Adrenal gland (tissue), 12 donors: ENCODE measurements around the gene IGFN1. TPM values are rescaled to one million over a fixed set of nuclear protein-coding genes. Genes with fewer than 3 reads are reported as not detected.

Experiments
- DNase-seq, 7 donors: peaks; one replicate each; pipeline ENCODE4 v3.0.0-alpha.2; 2019 to 2020
- H3K27ac ChIP-seq, 5 donors: fragments of 200-600 bp; sonication (generic) in 4 of 5; 1 replicate in 3 of 5; 2 replicates in 2 of 5; pipeline versions ENCODE4 v1.5.1 to v1.8.0; 2016 to 2020; ENCODE audit warnings: mild to moderate bottlenecking in 1 of 5
- H3K27me3 ChIP-seq: fragments of 200-600 bp; 2 replicates; pipeline ENCODE4 v1.8.0; 2021
- H3K36me3 ChIP-seq, 2 donors: fragments of 200-600 bp; replicated peaks in 1 of 2; 1 replicate in 1 of 2; 2 replicates in 1 of 2; pipeline versions ENCODE4 v1.5.1 to v1.8.0; 2018 to 2022
- H3K4me1 ChIP-seq, 2 donors: fragments of 200-600 bp; replicated peaks in 1 of 2; 1 replicate in 1 of 2; 2 replicates in 1 of 2; pipeline versions ENCODE4 v1.5.1 to v1.8.0; 2018 to 2021
- H3K4me3 ChIP-seq, 4 donors: fragments of 200-600 bp; sonication (generic) in 3 of 4; one replicate each; pipeline ENCODE4 v1.5.1; 2016 to 2018
- H3K9me3 ChIP-seq, 3 donors: fragments of 200-600 bp; sonication (generic) in 1 of 3; replicated peaks in 1 of 3; 1 replicate in 2 of 3; 2 replicates in 1 of 3; pipeline versions ENCODE4 v1.5.1 to v1.8.0; 2016 to 2021
- CTCF ChIP-seq, 6 experiments: fragments of 450-650 bp in 4 of 6; fragments of 200-600 bp in 2 of 6; sonication (generic) in 1 of 6; IDR thresholded peaks; 1 replicate in 5 of 6; 2 replicates in 1 of 6; pipeline versions ENCODE4 v1.5.1 to v1.8.0; 2016 to 2021; ENCODE audit warnings: antibody characterized with exemption in 6 of 6, mild to moderate bottlenecking in 2 of 6, moderate library complexity in 1 of 6
- POLR2A ChIP-seq, 2 donors: fragments of 450-650 bp; IDR thresholded peaks; one replicate each; pipeline ENCODE4 v1.6.1; 2017; ENCODE audit warnings: antibody characterized with exemption in 2 of 2, mild to moderate bottlenecking in 2 of 2, moderate library complexity in 1 of 2
- WGBS, 4 donors: extraction: QIAGEN DNeasy Blood & Tissue Kit in 2 of 4; methylation state at CpG; one replicate each; pipeline versions ENCODE4 v1.1.5 to v1.1.7; 2013 to 2017; 5-methylcytosine and 5-hydroxymethylcytosine counted together
- intact Hi-C, 2 donors: fragments of 100-400 bp; cut with DNase I; formaldehyde crosslinking; loops; one replicate each; pipeline versions ENCODE4 v1.14.1 to v1.15.0; 2022 to 2023
- polyA plus RNA-seq, 3 donors: library from polyadenylated mRNA; stranded (reverse); fragments of 200-250 nt in 2 of 3; fragments of 350-450 nt in 1 of 3; fragmentation: Illumina TruSeq in 1 of 3; extraction: RNeasy Lipid Tissue Mini Kit (QIAGEN cat#74804) in 1 of 3; gene quantifications; one replicate each; pipeline ENCODE4 v1.2.3, GENCODE V29; 2013 to 2014
- total RNA-seq, 9 donors: library from RNA; depleted of rRNA in 4 of 9; stranded (reverse); fragments of >200 nt in 4 of 9; fragments of 120-200 nt in 1 of 9; fragmentation: NEBNext Ultra II Directional in 1 of 9; extraction: Animal tissue kit (Norgen Biotek cat#: 25700) in 1 of 9; gene quantifications; one replicate each; pipeline versions ENCODE4 v1.1.0 to v1.2.4, GENCODE V29; 2013 to 2023
- donor health status: healthy with polysubstance abuse.
- donor health status: Bipolar disorder and iron deficiency.
- donor health status: DM: yes; HTN: yes; CAD: no.
- donor health status: DM: no; HTN: no; CAD: no.
- donor health status: DM: no; HTN: no; CAD: no.
- donor health status: DM: yes; HTN: yes; CAD: no.

The IGFN1 gene
- total and polyA plus RNA-seq, 12 donors = 0.09 to 3.0 (median 0.28) TPM; not detected in 3

DNA sequence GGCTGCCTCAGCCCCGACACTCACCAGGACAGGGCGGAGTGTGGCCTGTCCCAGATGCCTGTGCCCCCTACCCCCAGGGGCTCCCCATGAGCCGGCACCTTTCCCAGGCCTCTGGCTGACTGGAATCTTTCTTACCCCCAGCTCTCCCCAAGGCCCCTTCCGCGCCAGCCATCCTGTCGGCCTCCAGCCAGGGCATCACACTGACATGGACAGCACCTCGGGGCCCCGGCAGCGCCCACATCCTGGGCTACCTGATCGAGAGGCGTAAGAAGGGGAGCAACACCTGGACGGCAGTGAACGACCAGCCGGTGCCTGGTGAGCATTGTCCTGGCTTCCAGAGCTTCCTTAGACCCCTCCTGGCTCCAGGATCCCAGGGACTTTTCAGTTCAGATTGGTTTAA, 26.5 kb downstream of the IGFN1 start:
- TF ChIP-seq POLR2A (IDR thresholded peaks at IDR 0.05) (no peak), CTCF (IDR thresholded peaks at IDR 0.05) (no peak)
- no peak overlapping the region for H3K27ac ChIP-seq
- H3K36me3 ChIP-seq = no peaks in the 10 kb centered on the region
- intact Hi-C loops = no loop called here
- H3K4me3 ChIP-seq = no peak overlapping the region
- no peaks in the 10 kb centered on the region for H3K9me3 ChIP-seq
- peaks cover 0 to 8% of the 10 kb centered on the region in 2 donors for H3K4me1 ChIP-seq
- DNase-seq = peak in 2 of 7 donors; percentile 10 to 31
- 91 to 98% (median 93%) methylated on average over 5 to 14 of the region's 14 CpGs for WGBS, 4 donors
- no peaks in the 10 kb centered on the region for H3K27me3 ChIP-seq

DNA sequence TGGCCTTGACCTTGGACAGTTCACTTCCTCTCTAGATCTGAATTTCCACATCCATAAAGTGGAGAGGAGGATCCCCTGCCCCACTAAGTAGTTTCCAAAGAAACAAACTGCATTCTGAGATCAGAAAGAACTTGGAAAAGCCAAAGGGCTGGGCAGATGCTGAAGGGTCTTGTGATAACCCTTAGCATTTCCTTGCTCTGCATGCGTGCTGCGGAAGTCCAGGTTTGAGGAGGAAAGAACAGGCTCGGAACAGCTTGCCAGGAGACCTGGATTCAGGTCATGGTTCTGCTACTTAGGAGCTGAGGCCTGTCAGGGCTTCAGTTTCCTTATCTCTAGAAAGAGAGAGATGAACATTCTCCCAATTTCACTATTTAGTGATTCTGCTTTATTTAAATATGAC, 27.2 kb downstream of the IGFN1 start:
- intact Hi-C loops = no loop called here
- WGBS, 4 donors = 42 to 53% (median 49%) methylated on average over 3 of the region's 3 CpGs
- TF ChIP-seq CTCF (IDR thresholded peaks at IDR 0.05) (no peak), POLR2A (IDR thresholded peaks at IDR 0.05) (no peak)
- Histone ChIP-seq H3K27me3 (no peaks in the 10 kb centered on the region), H3K4me3 (no peak overlapping the region), H3K27ac (no peak overlapping the region), H3K9me3 (no peaks in the 10 kb centered on the region), H3K36me3 (no peaks in the 10 kb centered on the region), H3K4me1 (peaks cover 0 to 8% of the 10 kb centered on the region in 2 donors)
- peak in 1 of 7 donors; percentile 35 for DNase-seq

- no peak for TF ChIP-seq POLR2A (IDR thresholded peaks at IDR 0.05)
- no peak for TF ChIP-seq CTCF (IDR thresholded peaks at IDR 0.05)
- Histone ChIP-seq H3K9me3 (no peaks in the 10 kb centered on the region), H3K4me1 (peaks cover 0 to 8% of the 10 kb centered on the region in 2 donors), H3K4me3 (no peak overlapping the region), H3K27me3 (no peaks in the 10 kb centered on the region), H3K36me3 (no peaks in the 10 kb centered on the region), H3K27ac (no peak overlapping the region)
- 94 to 98% (median 96%) methylated on average over 6 to 10 of the region's 10 CpGs for WGBS, 4 donors
- peak in 1 of 7 donors; percentile 31 for DNase-seq
- intact Hi-C loops = no loop called here
These were observed 27.8 kb downstream of the IGFN1 start for GRCh38 chr1:201218409-201218808.

- Histone ChIP-seq H3K27ac (no peak overlapping the region), H3K9me3 (no peaks in the 10 kb centered on the region), H3K27me3 (no peaks in the 10 kb centered on the region), H3K4me3 (no peak overlapping the region), H3K36me3 (no peaks in the 10 kb centered on the region), H3K4me1 (peaks cover 0 to 8% of the 10 kb centered on the region in 2 donors)
- intact Hi-C loops = loop anchor here (10.0 kb wide), 2 partner anchors 135 to 245 kb away; no protein-coding TSS in a partner anchor
- no peak for TF ChIP-seq POLR2A (IDR thresholded peaks at IDR 0.05)
- peak in 1 of 7 donors; percentile 27 for DNase-seq
- 87 to 94% (median 90%) methylated on average over 7 of the region's 7 CpGs for WGBS, 4 donors
These were observed 29.1 kb downstream of the IGFN1 start for GRCh38 chr1:201219481-201220387.
